ENCODE measurements around the gene ANAPC15.

ANAPC15 gene

DNA sequence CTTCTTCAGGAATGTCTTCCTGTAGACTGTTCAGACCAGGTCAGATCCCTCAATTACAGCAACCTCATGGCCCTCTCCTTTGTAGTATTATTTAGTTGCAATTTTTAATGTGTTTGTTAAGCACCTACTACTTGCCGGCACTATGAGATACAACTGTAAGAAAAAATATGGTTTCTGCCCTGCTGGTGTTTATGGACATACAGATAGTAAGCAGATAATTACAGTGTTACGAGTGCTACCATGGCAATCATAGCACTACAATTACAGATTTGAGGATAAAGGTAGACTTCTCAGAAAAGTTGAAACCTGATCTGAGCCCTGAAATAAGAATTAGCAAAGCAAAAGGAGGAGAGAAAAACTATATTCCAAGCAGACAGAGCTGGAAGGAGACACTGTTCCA, 29.1 kb downstream of the ANAPC15 start:
- H3K36me3 ChIP-seq (ENCODE audit: control insufficient read depth in 2 of 2, insufficient read depth in 1 of 2, low read length in 2 of 2): peaks cover 0 to 9% of the 10 kb centered on the region in 2 experiments; a peak in 1 of 3 replicates
- H3K27ac ChIP-seq (ENCODE audit: extremely low read depth, low read depth, low read length): no peak overlapping the region
- CTCF ChIA-PET: interaction anchor here (0.8 to 4.7 kb wide), 3 partner anchors 9 to 348 kb away, joined by 3 to 60 read pairs (median 3); no protein-coding TSS in a partner anchor
- no peaks in the 10 kb centered on the region for H3K9me3 ChIP-seq (ENCODE audit: control insufficient read depth, insufficient read depth, low read depth, low read length)
- TF ChIP-seq ZNF664 (tag by site-specific recombination; IDR thresholded peaks at IDR 0.05) (peak; percentile 83), SP7 (tag by site-specific recombination; IDR thresholded peaks at IDR 0.05) (peak; percentile 95), OVOL3 (tag by site-specific recombination; IDR thresholded peaks at IDR 0.05) (no peak)
- POLR2A ChIA-PET: no interaction called here
- no peaks in the 10 kb centered on the region for H3K4me1 ChIP-seq (ENCODE audit: control insufficient read depth, insufficient read depth, low read length)
- no peak overlapping the region for H3K4me3 ChIP-seq (ENCODE audit: low read depth, low read length)

DNA sequence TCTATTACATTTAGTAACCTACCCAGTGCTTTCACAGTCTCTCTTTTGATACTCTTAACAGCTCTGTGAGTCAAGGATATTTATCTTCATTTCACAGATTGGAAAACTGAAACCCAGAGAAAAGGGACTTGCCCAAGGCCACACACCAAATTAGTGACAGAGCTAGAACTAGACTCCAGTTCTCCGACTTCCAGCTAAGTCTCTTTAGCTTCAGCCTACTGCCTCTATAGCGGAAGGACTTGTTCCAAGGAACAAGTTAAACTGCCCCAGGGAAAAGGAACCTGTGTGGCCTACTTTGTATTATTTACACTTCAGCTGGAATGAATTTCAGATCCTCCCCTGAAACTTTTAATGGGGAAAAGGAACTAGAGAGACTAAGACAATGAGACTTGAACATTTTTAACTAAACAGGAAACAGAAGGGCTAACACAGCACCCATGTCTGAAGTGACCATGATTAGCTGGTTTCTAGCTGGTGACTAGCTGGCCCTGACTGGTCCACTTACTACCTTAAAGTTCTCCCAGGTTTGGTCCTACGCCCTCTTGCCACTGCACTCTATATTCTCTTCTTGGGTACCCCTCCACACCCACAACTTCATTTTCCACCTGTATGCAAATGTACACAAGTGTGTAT, 30.6 kb downstream of the ANAPC15 start:
- ChIA-PET POLR2A (interaction anchor here (0.6 to 1.8 kb wide), 6 partner anchors 13 to 50 kb away, joined by 3 to 6 read pairs (median 3); partner anchors contain the start of gene ANAPC15), CTCF (interaction anchor here (0.7 to 2.3 kb wide), 7 partner anchors 9 to 112 kb away, joined by 3 to 17 read pairs (median 5); no protein-coding TSS in a partner anchor)
- no peaks in the 10 kb centered on the region for H3K4me1 ChIP-seq (ENCODE audit: control insufficient read depth, insufficient read depth, low read length)
- TF ChIP-seq ZNF302 (tag by site-specific recombination; IDR thresholded peaks at IDR 0.05; ENCODE audit: low read depth) (no peak), BCL11B (tag by site-specific recombination; IDR thresholded peaks at IDR 0.05; ENCODE audit: low read depth) (no peak), KLF1 (tag by site-specific recombination; IDR thresholded peaks at IDR 0.05) (no peak), GLI2 (tag by site-specific recombination; IDR thresholded peaks at IDR 0.05; ENCODE audit: borderline replicate concordance, low read depth) (no peak), ZNF514 (tag by site-specific recombination; IDR thresholded peaks at IDR 0.05) (no peak), SCRT2 (tag by site-specific recombination; IDR thresholded peaks at IDR 0.05) (no peak), SP3 (tag by site-specific recombination; IDR thresholded peaks at IDR 0.05) (no peak), RBAK (tag by site-specific recombination; IDR thresholded peaks at IDR 0.05) (no peak)
- TF ChIP-seq, protein P1, sequence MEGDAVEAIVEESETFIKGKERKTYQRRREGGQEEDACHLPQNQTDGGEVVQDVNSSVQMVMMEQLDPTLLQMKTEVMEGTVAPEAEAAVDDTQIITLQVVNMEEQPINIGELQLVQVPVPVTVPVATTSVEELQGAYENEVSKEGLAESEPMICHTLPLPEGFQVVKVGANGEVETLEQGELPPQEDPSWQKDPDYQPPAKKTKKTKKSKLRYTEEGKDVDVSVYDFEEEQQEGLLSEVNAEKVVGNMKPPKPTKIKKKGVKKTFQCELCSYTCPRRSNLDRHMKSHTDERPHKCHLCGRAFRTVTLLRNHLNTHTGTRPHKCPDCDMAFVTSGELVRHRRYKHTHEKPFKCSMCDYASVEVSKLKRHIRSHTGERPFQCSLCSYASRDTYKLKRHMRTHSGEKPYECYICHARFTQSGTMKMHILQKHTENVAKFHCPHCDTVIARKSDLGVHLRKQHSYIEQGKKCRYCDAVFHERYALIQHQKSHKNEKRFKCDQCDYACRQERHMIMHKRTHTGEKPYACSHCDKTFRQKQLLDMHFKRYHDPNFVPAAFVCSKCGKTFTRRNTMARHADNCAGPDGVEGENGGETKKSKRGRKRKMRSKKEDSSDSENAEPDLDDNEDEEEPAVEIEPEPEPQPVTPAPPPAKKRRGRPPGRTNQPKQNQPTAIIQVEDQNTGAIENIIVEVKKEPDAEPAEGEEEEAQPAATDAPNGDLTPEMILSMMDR (tag by site-specific recombination; IDR thresholded peaks at IDR 0.05): no peak
- TF ChIP-seq, protein P2, sequence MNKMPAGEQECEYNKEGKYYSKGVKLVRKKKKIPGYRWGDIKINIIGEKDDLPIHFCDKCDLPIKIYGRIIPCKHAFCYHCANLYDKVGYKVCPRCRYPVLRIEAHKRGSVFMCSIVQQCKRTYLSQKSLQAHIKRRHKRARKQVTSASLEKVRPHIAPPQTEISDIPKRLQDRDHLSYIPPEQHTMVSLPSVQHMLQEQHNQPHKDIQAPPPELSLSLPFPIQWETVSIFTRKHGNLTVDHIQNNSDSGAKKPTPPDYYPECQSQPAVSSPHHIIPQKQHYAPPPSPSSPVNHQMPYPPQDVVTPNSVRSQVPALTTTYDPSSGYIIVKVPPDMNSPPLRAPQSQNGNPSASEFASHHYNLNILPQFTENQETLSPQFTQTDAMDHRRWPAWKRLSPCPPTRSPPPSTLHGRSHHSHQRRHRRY (tag by site-specific recombination; IDR thresholded peaks at IDR 0.05): no peak
- H3K4me3 ChIP-seq (ENCODE audit: low read depth, low read length): no peak overlapping the region
- H3K36me3 ChIP-seq (ENCODE audit: control insufficient read depth in 2 of 2, insufficient read depth in 1 of 2, low read length in 2 of 2): peaks cover 0 to 3% of the 10 kb centered on the region in 2 experiments; a peak in 1 of 3 replicates
- no peaks in the 10 kb centered on the region for H3K9me3 ChIP-seq (ENCODE audit: control insufficient read depth, insufficient read depth, low read depth, low read length)
- H3K27ac ChIP-seq (ENCODE audit: extremely low read depth, low read depth, low read length): no peak overlapping the region

DNA sequence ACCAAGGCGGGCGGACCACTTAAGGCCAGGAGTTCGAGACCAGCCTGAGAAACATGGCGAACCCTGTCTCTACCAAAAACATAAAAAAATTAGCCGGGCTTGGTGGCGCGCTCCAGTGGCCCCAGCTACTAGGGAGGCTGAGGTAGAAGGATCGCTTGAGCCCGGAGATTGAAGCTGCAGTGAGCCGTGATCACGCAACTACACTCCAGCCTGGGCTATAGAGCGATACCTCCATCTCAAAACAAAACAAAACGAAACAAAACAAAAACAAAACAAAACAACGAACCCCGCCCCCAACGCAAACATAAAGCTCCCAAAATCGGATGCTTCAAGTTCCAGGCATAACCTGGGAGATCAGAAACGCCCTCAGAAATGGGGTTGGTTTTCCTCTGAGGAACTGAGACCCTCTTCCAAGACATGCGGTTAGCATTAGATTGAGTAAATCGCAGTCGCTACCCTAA, 31.3 kb downstream of the ANAPC15 start:
- Histone ChIP-seq H3K36me3 (ENCODE audit: control insufficient read depth in 2 of 2, insufficient read depth in 1 of 2, low read length in 2 of 2) (peaks cover 0 to 4% of the 10 kb centered on the region in 2 experiments; a peak in 2 of 3 replicates), H3K4me1 (ENCODE audit: control insufficient read depth, insufficient read depth, low read length) (no peaks in the 10 kb centered on the region), H3K27ac (ENCODE audit: extremely low read depth, low read depth, low read length) (no peak overlapping the region; the same call in 1 of the 2 replicates), H3K4me3 (ENCODE audit: low read depth, low read length) (peak overlapping the region; percentile 57), H3K9me3 (ENCODE audit: control insufficient read depth, insufficient read depth, low read depth, low read length) (no peaks in the 10 kb centered on the region)
- TF ChIP-seq ZBTB20 (tag by site-specific recombination; IDR thresholded peaks at IDR 0.05) (no peak), ZNF658 (tag by site-specific recombination; IDR thresholded peaks at IDR 0.05) (no peak)
- TF ChIP-seq, protein P3, sequence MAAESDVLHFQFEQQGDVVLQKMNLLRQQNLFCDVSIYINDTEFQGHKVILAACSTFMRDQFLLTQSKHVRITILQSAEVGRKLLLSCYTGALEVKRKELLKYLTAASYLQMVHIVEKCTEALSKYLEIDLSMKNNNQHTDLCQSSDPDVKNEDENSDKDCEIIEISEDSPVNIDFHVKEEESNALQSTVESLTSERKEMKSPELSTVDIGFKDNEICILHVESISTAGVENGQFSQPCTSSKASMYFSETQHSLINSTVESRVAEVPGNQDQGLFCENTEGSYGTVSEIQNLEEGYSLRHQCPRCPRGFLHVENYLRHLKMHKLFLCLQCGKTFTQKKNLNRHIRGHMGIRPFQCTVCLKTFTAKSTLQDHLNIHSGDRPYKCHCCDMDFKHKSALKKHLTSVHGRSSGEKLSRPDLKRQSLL (tag by site-specific recombination; IDR thresholded peaks at IDR 0.05): no peak
- TF ChIP-seq, protein P4, sequence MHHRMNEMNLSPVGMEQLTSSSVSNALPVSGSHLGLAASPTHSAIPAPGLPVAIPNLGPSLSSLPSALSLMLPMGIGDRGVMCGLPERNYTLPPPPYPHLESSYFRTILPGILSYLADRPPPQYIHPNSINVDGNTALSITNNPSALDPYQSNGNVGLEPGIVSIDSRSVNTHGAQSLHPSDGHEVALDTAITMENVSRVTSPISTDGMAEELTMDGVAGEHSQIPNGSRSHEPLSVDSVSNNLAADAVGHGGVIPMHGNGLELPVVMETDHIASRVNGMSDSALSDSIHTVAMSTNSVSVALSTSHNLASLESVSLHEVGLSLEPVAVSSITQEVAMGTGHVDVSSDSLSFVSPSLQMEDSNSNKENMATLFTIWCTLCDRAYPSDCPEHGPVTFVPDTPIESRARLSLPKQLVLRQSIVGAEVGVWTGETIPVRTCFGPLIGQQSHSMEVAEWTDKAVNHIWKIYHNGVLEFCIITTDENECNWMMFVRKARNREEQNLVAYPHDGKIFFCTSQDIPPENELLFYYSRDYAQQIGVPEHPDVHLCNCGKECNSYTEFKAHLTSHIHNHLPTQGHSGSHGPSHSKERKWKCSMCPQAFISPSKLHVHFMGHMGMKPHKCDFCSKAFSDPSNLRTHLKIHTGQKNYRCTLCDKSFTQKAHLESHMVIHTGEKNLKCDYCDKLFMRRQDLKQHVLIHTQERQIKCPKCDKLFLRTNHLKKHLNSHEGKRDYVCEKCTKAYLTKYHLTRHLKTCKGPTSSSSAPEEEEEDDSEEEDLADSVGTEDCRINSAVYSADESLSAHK (tag by site-specific recombination; IDR thresholded peaks at IDR 0.05): 0 out of 2 replicates have a peak, but pooled peaks have one; percentile 2
- ChIA-PET POLR2A (interaction anchor here (0.6 to 1.8 kb wide), 5 partner anchors 13 to 49 kb away, joined by 3 to 6 read pairs (median 3); partner anchors contain the start of gene ANAPC15), CTCF (interaction anchor here (0.6 to 2.3 kb wide), 6 partner anchors 10 to 374 kb away, joined by 3 to 17 read pairs (median 6); no protein-coding TSS in a partner anchor)
